ENCODE results near the gene TENM3. TPM values are rescaled to one million over a fixed set of nuclear protein-coding genes. Genes with fewer than 3 reads are reported as not detected.

TENM3 gene
- total RNA-seq, 2 experiments from 2014 or later, result not detected

DNA sequence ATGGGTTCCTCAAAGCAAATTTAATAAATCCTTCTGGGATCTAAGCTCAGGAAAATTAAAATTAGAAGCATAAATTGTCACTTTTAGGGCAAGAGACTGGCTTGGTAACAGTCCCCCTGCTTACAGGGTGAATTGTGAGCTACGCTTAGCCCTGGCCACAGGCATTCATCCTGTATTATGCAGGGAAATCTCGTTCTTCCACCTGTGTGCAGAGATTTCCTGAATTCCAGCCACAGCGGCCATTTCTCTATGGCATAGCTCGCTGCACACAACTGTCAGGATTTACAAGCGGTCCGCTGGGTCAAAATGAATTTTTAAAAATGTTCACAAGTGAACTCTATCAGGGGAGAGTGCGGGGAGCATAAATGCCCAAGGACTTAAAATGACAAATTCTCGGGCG lies 562.1 kb downstream of the TENM3 start:
- ChIA-PET POLR2A (no interaction called here), CTCF (interaction anchor here (0.6 kb wide), 3 partner anchors 17 to 1080 kb away, joined by 3 to 4 read pairs (median 4); no protein-coding TSS in a partner anchor)
- no peak overlapping the region for H3K4me3 Mint-ChIP-seq
- TF ChIP-seq, protein P1, sequence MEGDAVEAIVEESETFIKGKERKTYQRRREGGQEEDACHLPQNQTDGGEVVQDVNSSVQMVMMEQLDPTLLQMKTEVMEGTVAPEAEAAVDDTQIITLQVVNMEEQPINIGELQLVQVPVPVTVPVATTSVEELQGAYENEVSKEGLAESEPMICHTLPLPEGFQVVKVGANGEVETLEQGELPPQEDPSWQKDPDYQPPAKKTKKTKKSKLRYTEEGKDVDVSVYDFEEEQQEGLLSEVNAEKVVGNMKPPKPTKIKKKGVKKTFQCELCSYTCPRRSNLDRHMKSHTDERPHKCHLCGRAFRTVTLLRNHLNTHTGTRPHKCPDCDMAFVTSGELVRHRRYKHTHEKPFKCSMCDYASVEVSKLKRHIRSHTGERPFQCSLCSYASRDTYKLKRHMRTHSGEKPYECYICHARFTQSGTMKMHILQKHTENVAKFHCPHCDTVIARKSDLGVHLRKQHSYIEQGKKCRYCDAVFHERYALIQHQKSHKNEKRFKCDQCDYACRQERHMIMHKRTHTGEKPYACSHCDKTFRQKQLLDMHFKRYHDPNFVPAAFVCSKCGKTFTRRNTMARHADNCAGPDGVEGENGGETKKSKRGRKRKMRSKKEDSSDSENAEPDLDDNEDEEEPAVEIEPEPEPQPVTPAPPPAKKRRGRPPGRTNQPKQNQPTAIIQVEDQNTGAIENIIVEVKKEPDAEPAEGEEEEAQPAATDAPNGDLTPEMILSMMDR (IDR thresholded peaks at IDR 0.05), result no peak
- DNase-seq (no peak), ATAC-seq (ENCODE audit: poor library complexity) (no peak)
- H3K27ac Mint-ChIP-seq, result no peak overlapping the region
- Histone ChIP-seq H3K9me3 (ENCODE audit: control insufficient read depth in 1 of 2, insufficient read depth in 1 of 2, low read length in 2 of 2) (peaks cover 0 to 33% of the 10 kb centered on the region in 2 experiments), H3K27me3 (ENCODE audit: control insufficient read depth in 1 of 2, insufficient read depth in 2 of 2, low read length in 2 of 2) (no peaks in the 10 kb centered on the region), H3K27ac (ENCODE audit: low read depth in 1 of 2, low read length in 2 of 2) (no peak overlapping the region), H3K4me1 (ENCODE audit: insufficient read depth, low read length) (peaks cover 30% of the 10 kb centered on the region), H3K4me3 (ENCODE audit: low read length) (no peak overlapping the region), H3K36me3 (ENCODE audit: insufficient read depth, low read length) (no peaks in the 10 kb centered on the region)
- no peaks in the 10 kb centered on the region for H3K27me3 Mint-ChIP-seq
- intact Hi-C loops (cut with DNase I, micrococcal nuclease), result loop anchor here (5.0 kb wide), 3 partner anchors 117 to 1663 kb away; no protein-coding TSS in a partner anchor
- peaks cover 6% of the 10 kb centered on the region for H3K4me1 Mint-ChIP-seq (ENCODE audit: low read depth)
- no peaks in the 10 kb centered on the region for H3K9me3 Mint-ChIP-seq
- no peaks in the 10 kb centered on the region for H3K36me3 Mint-ChIP-seq (ENCODE audit: low read depth)

DNA sequence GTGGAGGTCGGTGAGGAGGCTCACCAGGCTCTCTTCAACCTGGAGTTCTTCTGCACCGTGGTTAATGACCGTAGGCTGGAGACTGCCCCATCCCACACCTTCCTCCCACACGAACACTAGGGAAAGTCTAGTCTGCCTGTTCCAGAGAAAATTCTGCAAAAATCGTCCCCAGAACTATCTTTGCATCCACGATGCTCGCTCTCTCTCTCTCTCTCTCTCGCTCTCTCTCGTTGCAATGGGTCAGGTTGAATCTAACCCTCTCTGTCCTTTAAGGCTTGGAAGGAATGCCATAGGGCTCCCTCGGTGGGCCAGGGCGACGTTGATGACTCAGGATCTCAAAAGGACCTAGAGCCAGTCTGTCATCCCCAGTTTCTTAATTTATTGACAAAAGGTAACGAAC lies 562.5 kb downstream of the TENM3 start:
- H3K27me3 Mint-ChIP-seq, result no peaks in the 10 kb centered on the region
- no peak overlapping the region for H3K27ac Mint-ChIP-seq

DNA sequence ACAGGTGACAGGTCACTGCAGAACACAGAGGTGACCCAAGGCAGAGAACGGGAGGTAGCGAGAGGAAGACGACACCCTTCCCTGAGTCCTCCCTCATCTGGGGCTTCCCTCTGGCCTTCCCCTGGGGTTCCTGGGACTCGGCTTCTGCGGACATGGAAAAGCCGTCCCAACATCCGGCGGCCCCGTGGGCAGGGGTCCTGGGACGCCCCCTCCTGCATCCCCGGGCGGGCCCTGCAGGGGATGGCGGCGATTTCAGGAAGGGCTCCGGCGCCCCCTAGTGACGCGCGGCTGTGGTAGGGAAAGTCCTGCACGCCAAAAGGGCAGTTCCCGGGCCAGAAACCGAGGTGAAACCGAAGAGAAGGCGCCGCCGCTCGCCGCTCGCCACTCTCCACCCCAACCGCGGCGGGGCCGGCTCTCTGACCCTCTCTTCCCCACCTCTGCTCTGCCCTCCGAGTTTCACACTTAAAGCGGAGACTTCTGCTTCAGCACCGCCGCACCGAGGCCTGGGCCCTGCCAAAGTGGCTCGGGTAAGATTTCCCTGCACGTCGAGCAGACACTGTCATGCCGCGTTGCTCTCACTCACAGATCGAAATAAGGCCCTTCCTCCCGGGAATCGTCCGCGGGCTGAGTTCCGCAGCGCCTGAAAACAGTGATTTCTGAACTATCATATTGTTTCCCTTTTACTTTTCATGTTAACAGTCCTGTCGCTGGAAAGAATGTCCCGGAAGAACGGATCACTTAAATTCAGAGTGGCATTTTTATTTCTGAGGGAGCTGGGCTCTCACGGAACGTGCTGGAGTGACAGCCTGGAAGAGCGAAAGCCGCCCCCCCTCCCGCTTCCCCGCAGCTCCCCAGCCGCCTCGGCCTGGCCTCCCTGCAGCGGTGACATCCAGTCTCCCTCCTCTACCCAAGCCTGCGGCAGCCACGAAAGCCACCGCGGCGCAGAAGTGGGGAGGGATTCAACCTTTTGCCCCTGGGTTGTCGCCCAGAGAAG lies 563.4 kb downstream of the TENM3 start:
- H3K9me3 Mint-ChIP-seq, result no peaks in the 10 kb centered on the region
- H3K4me1 Mint-ChIP-seq (ENCODE audit: low read depth), result peaks cover 6% of the 10 kb centered on the region
- peaks cover 0 to 39% of the 10 kb centered on the region in 2 experiments for H3K9me3 ChIP-seq (ENCODE audit: control insufficient read depth in 1 of 2, insufficient read depth in 1 of 2, low read length in 2 of 2)
- DNase-seq (peak; percentile 26 to 75 (median 50)), ATAC-seq (ENCODE audit: poor library complexity) (peak; percentile 26)
- peak overlapping the region; percentile 39 for H3K4me3 ChIP-seq (ENCODE audit: low read length)
- peaks cover 30% of the 10 kb centered on the region for H3K4me1 ChIP-seq (ENCODE audit: insufficient read depth, low read length)
- no peaks in the 10 kb centered on the region for H3K27me3 ChIP-seq (ENCODE audit: control insufficient read depth in 1 of 2, insufficient read depth in 2 of 2, low read length in 2 of 2)
- no peak overlapping the region for H3K27ac ChIP-seq (ENCODE audit: low read depth in 1 of 2, low read length in 2 of 2)
- TF ChIP-seq, protein P1 (IDR thresholded peaks at IDR 0.05), result peak; percentile 88
- H3K36me3 ChIP-seq (ENCODE audit: insufficient read depth, low read length), result no peaks in the 10 kb centered on the region
- CTCF ChIA-PET, result interaction anchor here (0.6 kb wide), 3 partner anchors 16 to 1081 kb away, joined by 3 to 4 read pairs (median 4); no protein-coding TSS in a partner anchor
- H3K27me3 Mint-ChIP-seq, result no peaks in the 10 kb centered on the region
- POLR2A ChIA-PET, result no interaction called here
- no peaks in the 10 kb centered on the region for H3K36me3 Mint-ChIP-seq (ENCODE audit: low read depth)
- intact Hi-C loops (cut with DNase I, micrococcal nuclease), result loop anchor here (5.0 kb wide), 3 partner anchors 116 to 1664 kb away; no protein-coding TSS in a partner anchor
- peak overlapping the region; percentile 85 for H3K4me3 Mint-ChIP-seq
- no peak overlapping the region for H3K27ac Mint-ChIP-seq

More for the DNA sequence above, 562.5 kb downstream of the TENM3 start:
- H3K27ac ChIP-seq (ENCODE audit: low read depth in 1 of 2, low read length in 2 of 2), result no peak overlapping the region
- no peaks in the 10 kb centered on the region for H3K27me3 ChIP-seq (ENCODE audit: control insufficient read depth in 1 of 2, insufficient read depth in 2 of 2, low read length in 2 of 2)
- peaks cover 30% of the 10 kb centered on the region for H3K4me1 ChIP-seq (ENCODE audit: insufficient read depth, low read length)
- H3K9me3 Mint-ChIP-seq, result no peaks in the 10 kb centered on the region
- ChIA-PET POLR2A (no interaction called here), CTCF (interaction anchor here (0.6 kb wide), 3 partner anchors 17 to 1081 kb away, joined by 3 to 4 read pairs (median 4); no protein-coding TSS in a partner anchor)
- peaks cover 6% of the 10 kb centered on the region for H3K4me1 Mint-ChIP-seq (ENCODE audit: low read depth)
- H3K9me3 ChIP-seq (ENCODE audit: control insufficient read depth in 1 of 2, insufficient read depth in 1 of 2, low read length in 2 of 2), result peaks cover 0 to 33% of the 10 kb centered on the region in 2 experiments
- TF ChIP-seq, protein P1 (IDR thresholded peaks at IDR 0.05), result no peak
- H3K4me3 ChIP-seq (ENCODE audit: low read length), result no peak overlapping the region
- intact Hi-C loops (cut with DNase I, micrococcal nuclease), result loop anchor here (5.0 kb wide), 3 partner anchors 117 to 1663 kb away; no protein-coding TSS in a partner anchor
- H3K4me3 Mint-ChIP-seq, result no peak overlapping the region
- no peak for DNase-seq
- no peak for ATAC-seq (ENCODE audit: poor library complexity)
- no peaks in the 10 kb centered on the region for H3K36me3 Mint-ChIP-seq (ENCODE audit: low read depth)
- H3K36me3 ChIP-seq (ENCODE audit: insufficient read depth, low read length), result no peaks in the 10 kb centered on the region
